NCI-H2107 (cell line): ENCODE data around the gene ADAMTSL3.

Experiments
- DNase-seq: peaks from one replicate; lab custom pipeline; 2025; lab: John Stamatoyannopoulos, UW

Gene ADAMTSL3

GRCh38 chr15:83653639-83654378 lies at the start of gene ADAMTSL3:
ADAMTSL3 (plus strand) TSS chr15:83654123; CDS start chr15:83655762, 1,639 bp downstream.
- no peak for DNase-seq

- DNase-seq = no peak
Observed at GRCh38 chr15:83604549-83604948, 49.4 kb upstream of the ADAMTSL3 start.

- no peak for DNase-seq
Observed at GRCh38 chr15:83605111-83605945, 48.6 kb upstream of the ADAMTSL3 start.

GRCh38 chr15:83610132-83610531 lies 43.8 kb upstream of the ADAMTSL3 start:
- DNase-seq = no peak

- no peak for DNase-seq
Observed at GRCh38 chr15:83610901-83611685, 42.8 kb upstream of the ADAMTSL3 start.

GRCh38 chr15:83612226-83612625 lies 41.7 kb upstream of the ADAMTSL3 start:
- no peak for DNase-seq

- DNase-seq = no peak
Observed at GRCh38 chr15:83612898-83613635, 40.9 kb upstream of the ADAMTSL3 start.

GRCh38 chr15:83613714-83614113 lies 40.2 kb upstream of the ADAMTSL3 start:
- DNase-seq = no peak

GRCh38 chr15:83616840-83617239 lies 37.1 kb upstream of the ADAMTSL3 start:
- no peak for DNase-seq

- DNase-seq = no peak
Observed at GRCh38 chr15:83626171-83626802, 27.6 kb upstream of the ADAMTSL3 start.

GRCh38 chr15:83631534-83631933 lies 22.4 kb upstream of the ADAMTSL3 start:
- DNase-seq = no peak

- DNase-seq = no peak
Observed at GRCh38 chr15:83643201-83643600, 10.7 kb upstream of the ADAMTSL3 start.

GRCh38 chr15:83644439-83644838 lies 9.5 kb upstream of the ADAMTSL3 start:
- DNase-seq = no peak

GRCh38 chr15:83650831-83651230 lies 3.1 kb upstream of the ADAMTSL3 start:
- no peak for DNase-seq

- no peak for DNase-seq
Observed at GRCh38 chr15:83651541-83651940, 2.4 kb upstream of the ADAMTSL3 start.

- no peak for DNase-seq
Observed at GRCh38 chr15:83652626-83653204, 1.2 kb upstream of the ADAMTSL3 start.

GRCh38 chr15:83653288-83653638 lies 660 bp upstream of the ADAMTSL3 start:
- DNase-seq = no peak

GRCh38 chr15:83654379-83655236 lies 685 bp downstream of the ADAMTSL3 start:
- DNase-seq = no peak

- DNase-seq = no peak
Observed at GRCh38 chr15:83655237-83655616, 1.3 kb downstream of the ADAMTSL3 start.

GRCh38 chr15:83656192-83656591 lies 2.3 kb downstream of the ADAMTSL3 start:
- DNase-seq = no peak
